ENCODE measurements around the gene SLC25A48.
"Not testable (repeated sequence)": the region's sequence is repeated elsewhere in the genome, so short reads cannot be mapped to it uniquely, and the experiment has no call there.

SLC25A48 gene

GRCh38 chr5:135851915-135852845, 17.7 kb downstream of the SLC25A48 start:
- TF ChIP-seq, protein P1, sequence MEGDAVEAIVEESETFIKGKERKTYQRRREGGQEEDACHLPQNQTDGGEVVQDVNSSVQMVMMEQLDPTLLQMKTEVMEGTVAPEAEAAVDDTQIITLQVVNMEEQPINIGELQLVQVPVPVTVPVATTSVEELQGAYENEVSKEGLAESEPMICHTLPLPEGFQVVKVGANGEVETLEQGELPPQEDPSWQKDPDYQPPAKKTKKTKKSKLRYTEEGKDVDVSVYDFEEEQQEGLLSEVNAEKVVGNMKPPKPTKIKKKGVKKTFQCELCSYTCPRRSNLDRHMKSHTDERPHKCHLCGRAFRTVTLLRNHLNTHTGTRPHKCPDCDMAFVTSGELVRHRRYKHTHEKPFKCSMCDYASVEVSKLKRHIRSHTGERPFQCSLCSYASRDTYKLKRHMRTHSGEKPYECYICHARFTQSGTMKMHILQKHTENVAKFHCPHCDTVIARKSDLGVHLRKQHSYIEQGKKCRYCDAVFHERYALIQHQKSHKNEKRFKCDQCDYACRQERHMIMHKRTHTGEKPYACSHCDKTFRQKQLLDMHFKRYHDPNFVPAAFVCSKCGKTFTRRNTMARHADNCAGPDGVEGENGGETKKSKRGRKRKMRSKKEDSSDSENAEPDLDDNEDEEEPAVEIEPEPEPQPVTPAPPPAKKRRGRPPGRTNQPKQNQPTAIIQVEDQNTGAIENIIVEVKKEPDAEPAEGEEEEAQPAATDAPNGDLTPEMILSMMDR (IDR thresholded peaks at IDR 0.05; ENCODE audit: low read depth, low read length, poor library complexity, severe bottlenecking): no peak
- TF ChIP-seq EZH2phosphoT487 (IDR thresholded peaks at IDR 0.05; ENCODE audit: borderline replicate concordance, low read length): no peak
- no peaks in the 10 kb centered on the region for H3K4me1 ChIP-seq (ENCODE audit: control insufficient read depth, low read length)
- peaks cover 3% of the 10 kb centered on the region for H3K27me3 ChIP-seq (ENCODE audit: control insufficient read depth, low read length)
- no peak overlapping the region for H3K4me2 ChIP-seq (ENCODE audit: low read length)
- H3K79me2 ChIP-seq (ENCODE audit: control insufficient read depth, low read length): no peaks in the 10 kb centered on the region
- H3K9me2 ChIP-seq (replicated peaks; ENCODE audit: control insufficient read depth, low read length): no peaks in the 10 kb centered on the region
- no peaks in the 10 kb centered on the region for H3K36me3 ChIP-seq (ENCODE audit: control insufficient read depth, low read length)
- H4K20me1 ChIP-seq (ENCODE audit: control insufficient read depth, insufficient read depth, low read depth, low read length): no peaks in the 10 kb centered on the region
- H3K27ac ChIP-seq (ENCODE audit: low read depth, low read length): no peak overlapping the region
- no peaks in the 10 kb centered on the region for H3F3A ChIP-seq (ENCODE audit: control insufficient read depth, insufficient read depth)
- no peak overlapping the region for H3K4me3 ChIP-seq (ENCODE audit: low read length)
- no peaks in the 10 kb centered on the region for H3K9me3 ChIP-seq (ENCODE audit: control insufficient read depth, insufficient read depth, low read length)

- Histone ChIP-seq H3K9me2 (replicated peaks; ENCODE audit: control insufficient read depth, low read length) (no peaks in the 10 kb centered on the region), H3K27ac (ENCODE audit: low read depth, low read length) (no peak overlapping the region), H3K9me3 (ENCODE audit: control insufficient read depth, insufficient read depth, low read length) (peaks cover 7% of the 10 kb centered on the region; the same call in 1 of the 2 replicates), H4K20me1 (ENCODE audit: control insufficient read depth, insufficient read depth, low read depth, low read length) (no peaks in the 10 kb centered on the region), H3K4me1 (ENCODE audit: control insufficient read depth, low read length) (no peaks in the 10 kb centered on the region), H3K4me3 (ENCODE audit: low read length) (no peak overlapping the region), H3F3A (ENCODE audit: control insufficient read depth, insufficient read depth) (no peaks in the 10 kb centered on the region), H3K27me3 (ENCODE audit: control insufficient read depth, low read length) (peaks cover 3% of the 10 kb centered on the region), H3K36me3 (ENCODE audit: control insufficient read depth, low read length) (no peaks in the 10 kb centered on the region), H3K4me2 (ENCODE audit: low read length) (no peak overlapping the region), H3K79me2 (ENCODE audit: control insufficient read depth, low read length) (no peaks in the 10 kb centered on the region)
- TF ChIP-seq EZH2phosphoT487 (IDR thresholded peaks at IDR 0.05; ENCODE audit: borderline replicate concordance, low read length): no peak
- TF ChIP-seq, protein P1 (IDR thresholded peaks at IDR 0.05; ENCODE audit: low read depth, low read length, poor library complexity, severe bottlenecking): no peak
Measured at GRCh38 chr5:135857630-135858311, 23.3 kb downstream of the SLC25A48 start.

DNA sequence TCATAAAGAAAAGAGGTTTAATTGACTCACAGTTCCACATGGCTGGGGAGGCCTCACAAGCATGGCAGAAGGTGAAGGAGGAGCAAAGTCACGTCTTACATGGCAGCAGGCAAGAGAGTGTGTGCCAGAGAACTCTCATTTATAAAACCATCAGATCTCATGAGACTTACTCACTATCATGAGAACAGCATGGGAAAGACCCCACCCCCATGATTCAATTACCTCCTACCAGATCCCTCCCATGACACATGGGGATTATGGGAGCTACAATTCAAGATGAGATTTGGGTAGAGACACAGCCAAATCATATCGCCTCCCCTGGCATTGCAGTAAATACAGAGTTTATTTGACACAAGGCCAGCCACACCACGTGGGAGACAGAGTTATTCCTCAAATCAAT, 24.7 kb downstream of the SLC25A48 start:
- H3F3A ChIP-seq (ENCODE audit: control insufficient read depth, insufficient read depth); H3K79me2 ChIP-seq (ENCODE audit: control insufficient read depth, low read length); H3K4me2 ChIP-seq (ENCODE audit: low read length); H3K27me3 ChIP-seq (ENCODE audit: control insufficient read depth, low read length); H3K27ac ChIP-seq (ENCODE audit: low read depth, low read length); H3K36me3 ChIP-seq (ENCODE audit: control insufficient read depth, low read length); H3K9me3 ChIP-seq (ENCODE audit: control insufficient read depth, insufficient read depth, low read length); H3K4me3 ChIP-seq (ENCODE audit: low read length); H3K9me2 ChIP-seq (replicated peaks; ENCODE audit: control insufficient read depth, low read length); H3K4me1 ChIP-seq (ENCODE audit: control insufficient read depth, low read length); H4K20me1 ChIP-seq (ENCODE audit: control insufficient read depth, insufficient read depth, low read depth, low read length): not testable (repeated sequence)

DNA sequence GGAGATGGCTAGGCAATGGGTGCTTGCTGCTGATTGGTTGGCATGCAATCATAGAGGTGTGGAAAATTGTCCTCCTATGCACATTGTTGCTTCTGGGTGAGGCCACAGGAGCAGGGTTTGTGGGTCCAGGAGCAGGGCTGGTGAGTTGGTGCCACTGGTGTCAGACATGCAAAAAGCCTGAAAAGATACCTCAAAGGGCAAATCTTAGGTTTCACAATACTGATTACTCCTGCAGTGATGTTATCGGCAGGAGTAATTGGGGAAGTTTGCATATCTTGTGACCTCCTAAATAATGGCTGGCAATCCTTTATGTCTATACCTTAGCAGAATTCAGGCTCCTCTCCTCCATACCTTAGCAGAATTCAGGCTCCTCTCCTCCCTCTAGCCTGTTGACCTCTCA, 25.2 kb downstream of the SLC25A48 start:
- Histone ChIP-seq H3F3A (ENCODE audit: control insufficient read depth, insufficient read depth) (no peaks in the 10 kb centered on the region), H4K20me1 (ENCODE audit: control insufficient read depth, insufficient read depth, low read depth, low read length) (no peaks in the 10 kb centered on the region), H3K4me2 (ENCODE audit: low read length) (no peak overlapping the region), H3K27me3 (ENCODE audit: control insufficient read depth, low read length) (peaks cover 3% of the 10 kb centered on the region), H3K36me3 (ENCODE audit: control insufficient read depth, low read length) (no peaks in the 10 kb centered on the region), H3K4me3 (ENCODE audit: low read length) (no peak overlapping the region), H3K9me2 (replicated peaks; ENCODE audit: control insufficient read depth, low read length) (no peaks in the 10 kb centered on the region), H3K9me3 (ENCODE audit: control insufficient read depth, insufficient read depth, low read length) (peaks cover 7% of the 10 kb centered on the region; the same call in 1 of the 2 replicates), H3K27ac (ENCODE audit: low read depth, low read length) (no peak overlapping the region), H3K4me1 (ENCODE audit: control insufficient read depth, low read length) (no peaks in the 10 kb centered on the region), H3K79me2 (ENCODE audit: control insufficient read depth, low read length) (no peaks in the 10 kb centered on the region)
- TF ChIP-seq, protein P1 (IDR thresholded peaks at IDR 0.05; ENCODE audit: low read depth, low read length, poor library complexity, severe bottlenecking): no peak
- no peak for TF ChIP-seq EZH2phosphoT487 (IDR thresholded peaks at IDR 0.05; ENCODE audit: borderline replicate concordance, low read length)

All from DOHH2 (cell line).